OCI-LY7 (cell line): ENCODE measurements around the gene RAPGEF2.

Source experiments
- CTCF ChIP-seq: fragments of 200-600 bp; sonication (generic); conservative IDR thresholded peaks from 2 replicates; pipeline ENCODE4 v1.5.1; 2014; ENCODE audit warnings: mild to moderate bottlenecking, antibody characterized with exemption, low read length, moderate library complexity, mixed read lengths
- EZH2phosphoT487 ChIP-seq: fragments of 200-600 bp; sonication (generic); IDR thresholded peaks from 2 replicates; pipeline ENCODE4 v1.6.1; 2018; ENCODE audit warnings: low read depth, borderline replicate concordance, mild to moderate bottlenecking, mixed run types, antibody characterized with exemption, low read length, moderate library complexity, mixed read lengths

GRCh38 chr4:159104694-159105414 is 2.0 kb downstream of the RAPGEF2 start:
- no peak for TF ChIP-seq CTCF
- TF ChIP-seq EZH2phosphoT487: no peak
